Left cardiac atrium (tissue), 4 donors: ENCODE data around the gene MALT1. TPM values are rescaled to one million over a fixed set of nuclear protein-coding genes. Genes with fewer than 3 reads are reported as not detected.

Experiments used
- ATAC-seq, 2 donors: fragments of 200-7000 bp; cut with Tn5 transposase; one replicate each; pipeline ENCODE4 v1.9.1; 2020; ENCODE audit warnings: mild to moderate bottlenecking in 2 of 2, moderate library complexity in 2 of 2
- DNase-seq: peaks from one replicate; pipeline ENCODE4 v3.0.0-alpha.2; 2020
- intact Hi-C, 2 donors: fragments of 100-400 bp; cut with DNase I; formaldehyde crosslinking; loops; one replicate each; pipeline versions ENCODE4 v1.14.1 to v1.15.1; 2022 to 2023
- total RNA-seq, 2 donors: library from RNA; stranded (reverse); fragmentation: NEBNext Ultra II Directional; extraction: Animal tissue kit (Norgen Biotek cat#: 25700); gene quantifications; one replicate each; pipeline ENCODE4 v1.2.1, GENCODE V29; 2021
- donor health status: DM: no; HTN: yes; CAD: no.
- donor health status: DM: no; HTN: yes; CAD: no; lungs with severe emphysema.
- donor health status: DM: yes; HTN: yes; CAD: no.
- donor health status: Dilated cardiomyopathy.

MALT1 gene
- total RNA-seq, 2 donors from 2014 or later: 12.0 to 12.4 TPM

DNA sequence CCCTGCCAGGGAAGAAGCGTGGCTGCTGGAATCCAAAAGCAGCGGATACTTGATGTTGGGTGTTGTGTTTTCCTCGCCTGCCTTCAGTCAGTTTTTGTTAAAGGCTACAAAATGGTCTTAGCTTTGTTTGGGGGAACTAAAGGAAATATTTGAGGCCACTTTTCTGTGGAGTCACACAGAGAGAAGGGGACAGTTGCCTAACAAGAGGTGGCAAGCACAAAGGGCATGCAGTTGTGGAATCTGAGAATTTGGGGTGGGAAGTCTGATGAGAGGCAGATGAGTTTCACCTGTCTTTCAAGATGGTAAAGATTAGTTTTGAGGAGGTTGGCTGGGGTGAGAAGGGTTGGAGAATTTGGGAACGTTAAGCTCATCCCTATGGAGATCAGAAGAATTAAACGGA is 2.9 kb downstream of the MALT1 start:
- ATAC-seq (no peak), DNase-seq (no peak)
- intact Hi-C loops: no loop called here

DNA sequence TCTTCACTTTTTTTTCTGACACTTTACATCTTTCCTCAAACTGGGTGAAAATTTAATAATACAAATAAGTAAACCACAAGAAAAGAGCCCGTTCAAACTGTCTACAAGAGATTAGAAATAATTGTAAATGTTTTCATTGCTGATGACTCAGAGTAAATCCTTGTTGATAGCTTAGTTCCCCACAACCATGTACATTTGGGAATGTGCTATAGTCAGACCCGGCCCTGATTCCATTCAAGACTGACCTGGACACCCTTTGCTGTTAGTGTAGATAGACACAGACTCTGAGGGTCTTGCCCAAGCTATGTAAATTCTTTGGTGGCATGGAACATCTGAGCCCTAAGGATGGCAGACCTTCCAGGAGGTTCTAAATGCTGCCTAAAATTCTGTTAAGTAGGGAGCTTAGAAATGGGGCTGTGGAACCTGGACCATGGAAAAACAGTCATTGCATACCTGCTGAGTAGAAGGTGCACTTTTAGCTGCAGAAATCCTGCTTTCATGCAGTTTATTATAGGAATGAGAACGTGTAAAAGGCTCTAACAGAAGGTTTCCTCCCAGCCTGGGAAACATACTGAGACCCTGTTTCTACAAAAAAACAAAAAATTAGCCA is 3.7 kb downstream of the MALT1 start:
- intact Hi-C loops: no loop called here

DNA sequence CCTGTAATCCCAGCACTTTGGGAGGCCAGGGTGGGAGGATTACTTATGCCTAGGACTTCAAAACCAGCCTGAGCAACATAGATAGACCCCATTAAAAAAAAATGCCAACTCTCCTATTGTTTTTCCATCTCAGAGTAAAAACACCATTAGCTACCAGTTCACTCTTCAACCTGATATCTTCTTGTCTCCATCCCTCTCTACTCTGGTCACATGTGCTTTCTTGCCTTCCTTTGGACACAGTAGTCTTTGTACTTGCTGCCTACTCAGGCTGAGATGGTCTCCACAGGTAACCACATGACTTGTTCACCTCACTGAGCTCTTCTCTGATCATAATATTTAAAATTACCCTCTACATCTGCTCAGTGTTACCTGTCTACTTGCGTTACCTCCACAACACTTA is 5.0 kb downstream of the MALT1 start:
- DNase-seq (no peak), ATAC-seq (no peak)
- intact Hi-C loops: no loop called here

More for the DNA sequence above, 3.7 kb downstream of the MALT1 start:
- no peak for DNase-seq
- ATAC-seq: no peak

DNA sequence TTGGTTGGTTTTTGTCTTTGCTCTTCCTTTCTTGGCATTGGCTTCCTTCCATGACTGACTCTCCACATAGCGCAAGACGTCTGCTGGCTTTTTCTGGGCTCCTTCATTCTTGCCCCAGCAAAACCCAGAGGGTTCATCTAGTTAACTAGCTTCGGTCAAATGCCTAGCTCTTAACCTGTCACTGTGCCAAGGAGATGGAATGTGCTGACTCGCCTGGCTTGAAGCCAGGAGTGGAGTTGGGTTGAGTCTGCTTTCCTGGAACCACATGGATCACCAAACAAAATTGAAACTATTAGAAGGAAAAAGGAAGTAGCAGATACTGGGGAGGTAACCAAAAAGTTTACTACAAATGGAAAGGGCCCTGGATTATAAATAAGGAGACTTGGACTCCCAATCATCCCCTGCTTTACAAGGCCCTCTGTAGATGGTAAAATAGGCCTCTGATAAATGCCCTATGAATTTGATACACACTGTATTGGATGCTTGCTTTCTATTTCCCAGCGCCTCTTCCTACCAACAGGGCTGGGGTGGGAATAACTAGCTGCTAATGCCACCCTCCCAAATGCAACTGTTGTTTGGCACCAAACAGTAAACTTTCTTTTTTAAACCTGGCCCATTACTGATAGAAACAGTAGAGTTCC is 11.3 kb downstream of the MALT1 start:
- ATAC-seq: peak; percentile 61 to 66
- DNase-seq: peak; percentile 52
- intact Hi-C loops: no loop called here

DNA sequence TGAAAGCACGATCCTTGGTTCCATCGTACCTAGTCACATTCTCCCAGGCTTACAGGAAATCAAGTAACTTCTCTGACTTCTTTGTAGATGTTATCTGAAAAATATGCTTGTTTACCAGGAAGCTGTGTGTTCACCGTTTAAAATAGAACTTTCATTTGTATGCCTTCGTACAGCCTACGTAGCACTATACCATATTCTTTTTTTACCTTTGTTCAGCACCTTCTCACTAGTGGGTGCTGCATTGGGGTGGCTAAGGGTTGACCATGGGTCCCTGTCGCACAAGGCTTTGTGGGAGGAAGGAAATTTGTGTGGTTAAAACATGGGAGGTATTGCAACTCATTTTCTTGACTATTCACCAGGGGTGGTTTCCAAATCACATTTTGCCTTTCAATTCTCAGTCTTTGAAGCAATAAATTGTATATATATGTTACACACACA is 16.6 kb downstream of the MALT1 start:
- intact Hi-C loops: no loop called here

DNA sequence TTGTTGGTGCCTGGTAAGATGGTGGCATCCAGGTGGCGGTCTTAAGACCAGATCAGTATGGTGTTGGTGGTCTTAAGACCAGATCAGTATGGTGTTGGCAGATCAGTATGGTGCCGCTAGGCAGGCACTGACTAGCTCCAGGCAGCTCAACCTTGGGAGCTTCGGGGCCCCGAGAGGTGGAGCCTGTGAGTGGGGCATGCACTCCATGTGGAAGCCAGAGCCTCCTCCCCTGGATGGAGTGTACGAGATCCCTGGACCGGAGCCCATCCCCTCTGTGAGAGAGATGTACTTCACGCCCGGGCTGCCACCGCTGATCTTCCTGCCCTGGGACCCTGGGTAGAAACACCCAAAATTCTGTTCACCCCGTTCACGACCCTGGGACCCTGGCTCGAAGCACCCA is 19.0 kb downstream of the MALT1 start:
- intact Hi-C loops: no loop called here
- ATAC-seq (no peak), DNase-seq (no peak)

More for the DNA sequence above, 16.6 kb downstream of the MALT1 start:
- no peak for ATAC-seq
- DNase-seq: no peak

DNA sequence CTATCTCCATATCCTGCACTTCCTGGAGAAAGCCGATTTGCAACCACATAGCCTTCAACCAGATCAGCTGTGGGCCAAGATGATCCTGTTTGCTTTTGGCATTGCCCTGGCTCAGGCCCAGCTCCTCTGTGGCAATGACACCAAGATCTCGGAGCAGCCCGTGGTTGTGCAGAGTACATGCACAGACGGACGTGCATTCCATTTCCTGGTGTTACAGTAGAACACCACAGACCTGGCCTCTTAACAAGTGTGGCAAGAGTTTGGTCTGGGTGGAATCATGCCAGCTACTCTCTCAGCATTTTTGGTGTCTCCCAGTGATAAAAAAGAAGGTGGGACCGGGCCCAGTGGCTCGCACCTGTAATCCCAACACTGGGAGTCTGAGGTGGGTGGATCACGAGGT is 20.0 kb downstream of the MALT1 start:
- ATAC-seq (no peak), DNase-seq (no peak)
- intact Hi-C loops: no loop called here

DNA sequence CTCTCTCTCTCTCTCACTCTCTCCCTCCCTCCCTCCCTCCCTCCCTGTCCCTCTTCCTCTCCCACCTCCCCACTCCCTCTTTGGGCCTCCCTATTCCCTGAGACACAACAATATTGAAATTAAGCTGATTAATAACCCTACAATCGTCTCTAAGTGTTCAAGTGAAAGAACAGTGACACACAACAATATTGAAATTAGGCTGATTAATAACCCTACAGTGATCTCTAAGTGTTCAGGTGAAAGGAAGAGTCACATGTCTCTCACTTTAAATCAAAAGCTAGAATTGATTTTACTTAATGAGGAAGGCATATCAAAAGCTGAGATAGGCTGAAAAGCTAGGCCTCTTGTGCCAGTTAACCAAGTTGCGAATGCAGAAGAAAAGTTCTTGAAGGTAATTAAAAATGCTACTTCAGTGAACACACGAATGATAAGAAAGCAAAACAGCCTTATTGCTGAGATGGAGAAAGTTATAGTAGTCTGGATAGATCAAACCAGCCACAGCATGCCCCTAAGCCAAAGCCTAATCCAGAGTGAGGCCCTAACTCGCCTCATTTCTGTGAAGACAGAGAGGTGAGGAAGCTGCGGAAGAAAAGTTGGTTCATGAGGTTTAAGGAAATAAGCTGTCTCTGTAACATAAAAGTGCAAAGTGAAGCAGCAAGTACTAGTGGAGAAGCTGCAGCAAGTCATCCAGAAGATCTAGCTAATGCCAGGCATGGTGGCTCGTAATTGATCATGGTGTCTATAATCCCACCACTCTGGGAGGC is 21.3 kb downstream of the MALT1 start:
- no peak for ATAC-seq
- DNase-seq: no peak
- intact Hi-C loops: no loop called here

DNA sequence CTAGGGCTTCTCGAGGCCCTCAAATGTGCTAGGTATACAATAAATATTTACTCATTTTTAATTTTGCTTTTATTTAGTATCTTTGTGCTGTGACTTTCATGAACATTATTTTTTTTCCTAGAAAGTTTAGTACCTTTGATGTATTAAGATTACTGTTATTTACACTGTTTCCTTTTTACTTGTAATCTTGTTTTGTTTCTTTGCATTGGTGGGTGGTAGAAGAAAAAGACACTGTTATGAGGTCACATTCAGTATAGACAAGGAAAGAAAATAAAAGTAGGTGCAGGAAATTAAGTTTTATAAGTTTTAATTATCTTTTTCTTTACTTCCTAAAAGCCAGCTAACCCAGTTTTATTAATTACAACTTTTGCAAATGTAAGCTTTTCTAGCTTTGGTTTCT is 23.0 kb downstream of the MALT1 start:
- no peak for ATAC-seq
- intact Hi-C loops: no loop called here

DNA sequence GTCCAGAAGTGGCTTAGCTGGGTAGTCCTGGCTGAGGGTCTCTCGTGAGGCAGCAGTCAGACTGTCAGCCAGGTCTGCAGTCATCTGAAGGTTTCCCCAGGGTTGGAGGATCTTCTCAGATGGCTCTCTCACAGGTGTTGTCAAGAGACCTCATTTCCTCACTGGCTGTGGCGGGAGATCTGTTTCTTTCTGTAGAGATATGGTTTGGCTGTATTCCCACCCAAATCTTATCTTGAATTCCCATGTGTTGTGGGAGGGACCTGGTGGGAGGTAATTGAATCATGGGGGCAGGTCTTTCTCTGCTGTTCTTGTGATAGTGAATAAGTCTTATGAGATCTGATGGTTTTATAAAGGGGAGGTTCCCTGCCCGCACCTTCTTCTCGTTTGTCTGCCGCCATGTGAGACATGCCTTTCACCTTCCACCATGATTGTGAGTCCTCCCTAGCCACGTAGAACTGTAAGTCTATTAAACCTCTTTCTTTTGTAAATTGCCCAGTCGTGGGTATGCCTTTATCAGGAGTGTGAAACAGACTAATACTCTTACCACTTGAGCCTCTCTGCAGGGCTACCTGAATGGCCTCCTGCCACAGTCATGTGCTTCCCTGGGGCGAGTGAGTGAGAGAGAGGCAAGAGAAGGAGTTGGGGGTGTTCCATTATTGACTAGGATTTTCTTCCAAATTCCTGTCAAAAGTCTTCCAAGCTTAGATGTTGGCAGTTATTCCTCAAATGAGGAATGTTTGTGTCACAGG is 23.6 kb downstream of the MALT1 start:
- DNase-seq (no peak), ATAC-seq (no peak)
- intact Hi-C loops: no loop called here

More for the DNA sequence above, 23.0 kb downstream of the MALT1 start:
- DNase-seq: no peak

DNA sequence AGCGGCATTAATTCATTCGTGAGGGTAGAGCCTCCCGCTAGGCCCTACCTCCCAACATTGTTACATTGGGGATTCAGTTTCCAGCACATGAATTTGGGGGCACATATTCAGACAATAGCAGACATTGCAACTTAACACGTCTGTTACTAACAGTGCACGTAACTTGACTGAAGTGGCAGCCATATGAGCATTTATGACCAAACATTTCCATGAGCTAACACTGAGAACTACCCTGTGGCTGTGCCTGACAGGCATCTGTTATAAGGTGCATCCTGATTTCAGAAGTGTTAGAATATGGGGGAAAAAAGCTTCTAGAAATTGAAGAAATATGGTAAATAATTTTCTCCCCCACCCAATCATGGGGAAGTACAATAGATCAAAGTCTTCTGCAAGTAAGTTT is 24.5 kb downstream of the MALT1 start:
- ATAC-seq: no peak
- intact Hi-C loops: no loop called here
- no peak for DNase-seq

DNA sequence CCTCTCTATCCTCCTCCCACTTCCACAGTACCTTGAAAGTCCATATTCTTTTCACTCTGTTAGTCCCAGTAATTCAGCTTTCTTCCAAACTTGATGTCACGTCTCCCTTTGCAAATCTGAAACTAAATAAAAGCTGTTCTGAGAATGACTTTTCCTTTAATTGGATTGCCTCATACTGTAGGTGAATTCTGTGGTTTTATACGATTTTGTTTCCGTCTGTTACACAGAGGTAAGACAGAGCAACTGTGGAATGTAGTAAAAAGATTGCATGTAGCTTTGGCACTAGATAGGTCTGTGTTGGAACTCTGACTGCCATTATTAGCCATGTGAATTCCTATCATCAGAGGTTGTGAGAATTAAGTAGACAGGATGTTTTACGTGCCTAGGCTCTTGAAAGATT is 25.9 kb downstream of the MALT1 start:
- ATAC-seq (no peak), DNase-seq (no peak)
- intact Hi-C loops: no loop called here

DNA sequence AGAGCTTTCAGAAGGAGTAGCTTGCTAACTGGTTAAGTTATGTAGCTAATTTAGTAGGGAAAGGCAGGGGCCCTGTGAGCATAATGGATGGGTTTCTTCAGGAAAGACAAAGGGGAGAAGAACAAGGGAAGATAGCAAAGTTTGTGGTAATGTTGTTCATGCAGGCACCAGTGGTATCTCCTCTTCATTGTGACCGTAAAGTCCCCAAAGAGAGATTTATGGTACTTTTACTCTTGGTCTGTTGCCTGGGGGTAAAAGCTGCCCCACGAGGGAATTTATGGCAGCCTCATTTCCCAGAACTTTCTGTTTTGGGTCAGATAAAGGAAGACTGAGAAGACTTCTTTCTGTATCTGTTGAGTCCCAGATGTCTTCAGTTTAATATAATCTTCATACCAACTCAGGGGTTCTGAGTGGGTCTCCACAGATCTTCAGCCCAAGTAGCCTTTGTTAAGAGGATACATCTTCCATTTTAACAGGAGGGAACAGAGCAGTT is 27.5 kb downstream of the MALT1 start:
- ATAC-seq (no peak), DNase-seq (no peak)
- intact Hi-C loops: no loop called here

DNA sequence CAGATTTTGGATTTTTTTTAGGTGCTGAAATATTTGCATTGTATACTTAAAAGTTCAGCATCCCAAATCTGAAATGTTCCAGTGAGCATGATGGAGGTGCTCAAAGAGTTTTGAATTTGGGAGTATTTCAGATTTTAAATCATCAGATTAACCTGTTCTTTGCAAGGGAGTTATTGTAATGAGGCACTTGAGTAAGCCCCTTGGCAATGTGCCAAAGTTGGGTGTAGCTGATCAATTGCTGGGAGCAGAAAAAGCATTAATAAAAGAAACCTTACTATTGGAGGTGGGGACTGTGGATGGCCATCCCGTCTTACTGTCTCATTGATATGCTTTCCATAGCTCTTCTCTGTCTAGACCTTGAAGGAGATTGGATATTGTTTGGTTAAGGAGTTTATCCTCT is 28.3 kb downstream of the MALT1 start:
- DNase-seq: no peak
- no peak for ATAC-seq

DNA sequence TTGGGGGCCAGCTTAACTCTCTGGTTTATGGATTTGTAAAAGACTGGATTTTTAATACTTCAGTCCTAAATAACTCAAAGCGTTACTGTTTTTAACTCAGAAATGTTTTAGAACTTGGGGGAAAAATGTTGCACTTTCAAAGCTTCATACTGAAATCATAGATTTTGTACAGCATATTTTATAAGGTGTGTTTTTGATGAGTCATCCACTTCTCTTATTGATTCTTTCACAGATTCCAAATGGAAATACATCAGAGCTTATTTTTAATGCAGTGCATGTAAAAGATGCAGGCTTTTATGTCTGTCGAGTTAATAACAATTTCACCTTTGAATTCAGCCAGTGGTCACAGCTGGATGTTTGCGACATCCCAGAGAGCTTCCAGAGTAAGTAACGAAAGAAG is 28.9 kb downstream of the MALT1 start:
- no peak for DNase-seq
- ATAC-seq: no peak
- intact Hi-C loops: no loop called here

More for the DNA sequence above, 28.3 kb downstream of the MALT1 start:
- intact Hi-C loops: no loop called here

DNA sequence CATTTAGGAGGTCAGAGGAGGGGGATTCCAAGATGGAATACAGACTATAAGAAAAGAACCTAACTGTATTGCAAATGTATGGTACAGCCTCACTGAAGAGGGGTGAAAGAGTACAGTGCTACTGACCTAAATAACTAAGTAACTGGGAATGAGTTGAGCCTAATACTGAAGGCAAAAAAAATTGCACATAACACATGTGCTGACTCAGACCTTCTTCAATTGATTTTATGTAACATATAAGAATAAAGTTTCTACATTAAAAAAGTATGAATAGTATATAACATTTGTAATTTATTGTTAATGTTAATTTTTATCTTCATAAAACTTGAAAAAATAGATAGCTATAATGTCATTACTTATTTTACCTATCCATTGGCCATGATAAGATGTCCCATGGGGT is 41.7 kb downstream of the MALT1 start:
- ATAC-seq: no peak
- intact Hi-C loops: no loop called here

DNA sequence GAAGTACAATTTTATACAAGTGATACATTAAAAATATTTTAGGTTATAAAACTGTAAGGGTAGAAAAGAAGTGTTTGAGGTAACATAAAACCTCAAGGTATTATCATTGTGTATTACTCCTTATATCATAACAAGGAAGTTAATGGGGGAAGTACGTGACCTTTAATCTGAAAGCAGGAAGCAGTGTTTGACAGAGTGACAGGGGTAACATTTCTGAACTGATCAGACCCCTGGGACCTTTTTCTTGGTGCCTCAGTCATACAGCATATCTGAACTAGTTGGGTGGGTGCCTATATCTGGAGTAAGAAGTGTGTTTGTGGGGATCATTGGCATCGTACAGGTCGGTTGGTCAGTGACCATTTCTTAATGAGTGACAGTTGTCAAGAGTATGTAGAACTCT is 43.0 kb downstream of the MALT1 start:
- ATAC-seq: no peak
- no peak for DNase-seq
- intact Hi-C loops: no loop called here

More for the DNA sequence above, 41.7 kb downstream of the MALT1 start:
- DNase-seq: no peak

DNA sequence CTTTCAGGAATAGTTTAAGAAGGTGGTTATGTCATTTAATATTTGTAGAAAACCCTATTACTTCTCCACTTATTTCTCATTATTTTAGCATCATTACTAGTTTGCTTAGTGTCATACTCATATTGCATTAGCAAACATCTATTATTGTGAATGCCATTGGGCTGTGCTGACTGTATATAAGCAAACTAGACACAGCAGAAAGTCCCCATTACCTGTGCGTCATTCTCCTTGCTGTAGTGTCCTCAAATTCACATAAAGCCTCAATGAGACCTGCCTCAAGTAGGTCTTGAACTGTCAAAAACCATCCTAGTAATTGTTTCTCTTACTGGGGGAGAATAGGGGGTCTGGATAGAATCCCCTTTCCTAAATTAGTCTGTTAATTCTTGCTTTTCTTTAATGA is 43.6 kb downstream of the MALT1 start:
- DNase-seq (no peak), ATAC-seq (no peak)
- intact Hi-C loops: no loop called here

DNA sequence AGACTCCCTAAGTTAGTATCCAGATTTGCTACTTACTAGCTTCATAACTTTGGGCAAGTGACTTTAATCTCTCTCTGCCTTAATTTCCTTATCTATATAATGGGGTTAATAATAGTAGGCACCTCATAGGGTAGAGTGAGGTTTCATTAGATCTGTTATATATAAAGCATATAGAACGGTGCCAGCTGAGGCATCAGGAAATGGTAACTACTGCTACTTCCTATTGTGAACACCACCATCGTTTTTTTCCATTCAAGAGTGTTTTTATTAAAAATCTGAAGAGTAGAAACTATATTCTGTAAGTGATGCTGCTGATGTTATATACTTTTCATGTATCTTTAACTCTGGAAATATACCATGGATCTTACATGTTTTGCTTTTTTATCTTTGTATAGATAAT is 44.3 kb downstream of the MALT1 start:
- ATAC-seq: no peak

More for the DNA sequence above, 44.3 kb downstream of the MALT1 start:
- intact Hi-C loops: no loop called here
- no peak for DNase-seq
